ENCODE data around the gene VEGFA. TPM values are rescaled to one million over a fixed set of nuclear protein-coding genes. Genes with fewer than 3 reads are reported as not detected.

Gene VEGFA
- polyA plus RNA-seq, 1 donor from 2014 or later, result 7.3 TPM

- H3K4me3 ChIP-seq (ENCODE audit: low read length), result no peak overlapping the region
- H3K9me3 ChIP-seq (ENCODE audit: low read length), result no peaks in the 10 kb centered on the region
- no peak overlapping the region for H3K27ac ChIP-seq (ENCODE audit: low read length)
- no peak overlapping the region for H3K9ac ChIP-seq (ENCODE audit: low read length)
- no peaks in the 10 kb centered on the region for H3K36me3 ChIP-seq (ENCODE audit: insufficient read depth, low read length)
- H4K20me1 ChIP-seq (ENCODE audit: insufficient read depth), result no peaks in the 10 kb centered on the region
- H2AFZ ChIP-seq (ENCODE audit: low read depth, low read length), result no peak overlapping the region
- H3K9me2 ChIP-seq (ENCODE audit: insufficient read depth, low read length), result no peaks in the 10 kb centered on the region
- no peaks in the 10 kb centered on the region for H3K27me3 ChIP-seq (ENCODE audit: insufficient read depth, low read depth, low read length)
- no peak overlapping the region for H3K4me2 ChIP-seq (ENCODE audit: low read length)
- no peaks in the 10 kb centered on the region for H3K79me2 ChIP-seq (replicated peaks; ENCODE audit: insufficient read depth, low read length)
- TF ChIP-seq CTCF (IDR thresholded peaks at IDR 0.05; ENCODE audit: poor library complexity, severe bottlenecking) (no peak), POLR2AphosphoS5 (IDR thresholded peaks at IDR 0.05) (no peak), MXI1 (conservative IDR thresholded peaks at IDR 0.05; ENCODE audit: poor library complexity, severe bottlenecking) (no peak), SMC3 (conservative IDR thresholded peaks at IDR 0.05; ENCODE audit: poor library complexity) (no peak), EZH2 (IDR thresholded peaks at IDR 0.05; ENCODE audit: borderline replicate concordance, insufficient read depth, low read length, poor library complexity, severe bottlenecking) (no peak), EP300 (conservative IDR thresholded peaks at IDR 0.05; ENCODE audit: poor library complexity, severe bottlenecking) (no peak), REST (IDR thresholded peaks at IDR 0.05; ENCODE audit: borderline replicate concordance) (no peak), RAD21 (conservative IDR thresholded peaks at IDR 0.05) (no peak), TAF1 (IDR thresholded peaks at IDR 0.05; ENCODE audit: low read depth) (no peak)
- H3F3A ChIP-seq (ENCODE audit: insufficient read depth, low read length, poor library complexity, severe bottlenecking), result no peaks in the 10 kb centered on the region
Measured at GRCh38 chr6:43803055-43803782, 33.2 kb downstream of the VEGFA start.

- no peak overlapping the region for H2AFZ ChIP-seq (ENCODE audit: low read depth, low read length)
- no peak overlapping the region for H3K4me3 ChIP-seq (ENCODE audit: low read length)
- no peak overlapping the region for H3K9ac ChIP-seq (ENCODE audit: low read length)
- no peaks in the 10 kb centered on the region for H3K27me3 ChIP-seq (ENCODE audit: insufficient read depth, low read depth, low read length)
- H3K36me3 ChIP-seq (ENCODE audit: insufficient read depth, low read length), result no peaks in the 10 kb centered on the region
- no peaks in the 10 kb centered on the region for H3F3A ChIP-seq (ENCODE audit: insufficient read depth, low read length, poor library complexity, severe bottlenecking)
- no peaks in the 10 kb centered on the region for H3K9me2 ChIP-seq (ENCODE audit: insufficient read depth, low read length)
- no peaks in the 10 kb centered on the region for H3K9me3 ChIP-seq (ENCODE audit: low read length)
- no peaks in the 10 kb centered on the region for H3K79me2 ChIP-seq (replicated peaks; ENCODE audit: insufficient read depth, low read length)
- TF ChIP-seq CTCF (IDR thresholded peaks at IDR 0.05; ENCODE audit: poor library complexity, severe bottlenecking), result no peak
- TF ChIP-seq RAD21 (conservative IDR thresholded peaks at IDR 0.05), result no peak
- no peak for TF ChIP-seq SMC3 (conservative IDR thresholded peaks at IDR 0.05; ENCODE audit: poor library complexity)
- H4K20me1 ChIP-seq (ENCODE audit: insufficient read depth), result no peaks in the 10 kb centered on the region
- no peak overlapping the region for H3K27ac ChIP-seq (ENCODE audit: low read length)
- H3K4me2 ChIP-seq (ENCODE audit: low read length), result no peak overlapping the region
Measured at GRCh38 chr6:43803783-43804549, 34.0 kb downstream of the VEGFA start.

Measured in neural cell (in vitro differentiated cells).